Endodermal cell (in vitro differentiated cells): Measurements from ENCODE around the gene RTP2. TPM values are rescaled to one million over a fixed set of nuclear protein-coding genes. Genes with fewer than 3 reads are reported as not detected.
A peak's percentile ranks its signal among the peaks of the same experiment; 100 is the strongest.

ENCODE experiments used
- DNase-seq: peaks from one replicate; pipeline ENCODE4 v3.0.0-alpha.2; 2017
- H3K27ac ChIP-seq: 2 replicates; pipeline ENCODE4 v1.5.1; 2013; ENCODE audit warnings: mild to moderate bottlenecking, low read depth, low read length, moderate library complexity
- H3K27me3 ChIP-seq: 2 replicates; pipeline ENCODE4 v1.6.1; 2013; ENCODE audit warnings: mild to moderate bottlenecking, low read length, moderate library complexity; ENCODE audit not compliant: insufficient read depth, control insufficient read depth, poor library complexity, severe bottlenecking
- H3K36me3 ChIP-seq: 2 replicates; pipeline ENCODE4 v1.7.0; 2013; ENCODE audit warnings: mild to moderate bottlenecking, low read length, moderate library complexity; ENCODE audit not compliant: control insufficient read depth, insufficient read depth
- H3K4me1 ChIP-seq: one replicate; pipeline ENCODE4 v1.7.0; 2013; ENCODE audit warnings: low read length; ENCODE audit not compliant: control insufficient read depth, insufficient read depth
- H3K4me3 ChIP-seq: 2 replicates; pipeline ENCODE4 v1.5.1; 2013; ENCODE audit warnings: mild to moderate bottlenecking, low read length, moderate library complexity
- H3K9ac ChIP-seq: 2 replicates; pipeline ENCODE4 v1.6.1; 2013; ENCODE audit warnings: mild to moderate bottlenecking, low read length, moderate library complexity; ENCODE audit not compliant: poor library complexity, severe bottlenecking; ENCODE audit errors: extremely low read depth
- H3K9me3 ChIP-seq: 2 replicates; pipeline ENCODE4 v1.6.1; 2013; ENCODE audit warnings: mild to moderate bottlenecking, low read length, moderate library complexity; ENCODE audit not compliant: control insufficient read depth
- H3K27ac Mint-ChIP-seq: 2 replicates; pipeline ENCODE4 v1.8.0; 2020; ENCODE audit warnings: mixed read lengths
- H3K27me3 Mint-ChIP-seq: 2 replicates; pipeline ENCODE4 v1.8.0; 2021; ENCODE audit warnings: mild to moderate bottlenecking, mixed read lengths; ENCODE audit not compliant: insufficient read depth
- H3K36me3 Mint-ChIP-seq: 2 replicates; pipeline ENCODE4 v1.8.0; 2020; ENCODE audit warnings: low read depth, mixed read lengths
- H3K4me1 Mint-ChIP-seq: 2 replicates; pipeline ENCODE4 v1.8.0; 2020; ENCODE audit warnings: mixed read lengths
- H3K4me3 Mint-ChIP-seq: 2 replicates; pipeline ENCODE4 v1.8.0; 2020; ENCODE audit warnings: mild to moderate bottlenecking, moderate library complexity, mixed read lengths
- H3K9me3 Mint-ChIP-seq: 2 replicates; pipeline ENCODE4 v1.8.0; 2020; ENCODE audit warnings: mild to moderate bottlenecking, mixed read lengths
- WGBS, 2 experiments: methylation state at CpG; one replicate each; pipeline versions ENCODE4 v1.1.5 to v1.1.7; 2013; ENCODE audit warnings: missing lambda C conversion rate in 2 of 2, mixed read lengths in 1 of 2; ENCODE audit not compliant: insufficient coverage in 1 of 2, insufficient read length in 1 of 2; 5-methylcytosine and 5-hydroxymethylcytosine counted together
- total RNA-seq, 2 donors: library from RNA; stranded (reverse); fragmentation: NEBNext Ultra II Directional in 1 of 2; extraction: Animal tissue kit (Norgen Biotek cat#: 25700) in 1 of 2; gene quantifications; 2 replicates in 1 of 2; 3 replicates in 1 of 2; pipeline ENCODE4 v1.2.1, GENCODE V29; 2021
- TF ChIP-seq, protein P1 (sequence below): fragments of 200-600 bp; sonication (generic); conservative IDR thresholded peaks from 2 replicates; pipeline ENCODE4 v1.5.0; 2021; ENCODE audit warnings: antibody characterized with exemption, mild to moderate bottlenecking

RTP2 gene
- total RNA-seq, 2 donors from 2014 or later = not detected

DNA sequence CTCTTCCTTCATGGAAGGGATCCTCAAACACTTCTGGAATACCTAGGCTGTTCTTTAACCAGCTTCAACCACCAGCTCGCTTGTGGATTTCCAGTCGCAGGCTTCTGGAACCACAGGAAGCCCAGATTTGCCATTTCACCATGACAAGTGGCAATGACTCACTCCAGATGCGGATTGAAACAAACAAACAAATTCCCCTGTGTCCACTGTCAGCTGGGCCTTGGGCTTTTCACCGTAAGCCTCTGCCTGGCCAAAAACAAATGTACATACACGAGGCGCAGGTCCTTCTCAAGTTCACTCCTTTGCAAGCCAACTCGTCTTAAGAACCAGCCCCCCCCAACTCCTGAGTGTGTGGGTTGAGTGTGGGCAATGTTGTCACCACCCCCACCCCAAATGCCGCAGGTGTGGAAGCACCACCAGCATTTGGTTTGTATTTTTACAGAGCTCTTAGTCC, 34.1 kb upstream of the RTP2 start:
- Mint-ChIP-seq H3K36me3 (no peaks in the 10 kb centered on the region), H3K27ac (no peak overlapping the region), H3K4me3 (peak overlapping the region; percentile 71), H3K4me1 (peaks cover 21% of the 10 kb centered on the region), H3K27me3 (peaks cover 25% of the 10 kb centered on the region), H3K9me3 (no peaks in the 10 kb centered on the region)
- DNase-seq = peak; percentile 78
- Histone ChIP-seq H3K4me1 (peaks cover 7% of the 10 kb centered on the region), H3K27me3 (peaks cover 14% of the 10 kb centered on the region), H3K9ac (peak overlapping the region; percentile 7), H3K4me3 (peak overlapping the region; percentile 85), H3K9me3 (no peaks in the 10 kb centered on the region), H3K36me3 (no peaks in the 10 kb centered on the region), H3K27ac (no peak overlapping the region)
- TF ChIP-seq, protein P1, sequence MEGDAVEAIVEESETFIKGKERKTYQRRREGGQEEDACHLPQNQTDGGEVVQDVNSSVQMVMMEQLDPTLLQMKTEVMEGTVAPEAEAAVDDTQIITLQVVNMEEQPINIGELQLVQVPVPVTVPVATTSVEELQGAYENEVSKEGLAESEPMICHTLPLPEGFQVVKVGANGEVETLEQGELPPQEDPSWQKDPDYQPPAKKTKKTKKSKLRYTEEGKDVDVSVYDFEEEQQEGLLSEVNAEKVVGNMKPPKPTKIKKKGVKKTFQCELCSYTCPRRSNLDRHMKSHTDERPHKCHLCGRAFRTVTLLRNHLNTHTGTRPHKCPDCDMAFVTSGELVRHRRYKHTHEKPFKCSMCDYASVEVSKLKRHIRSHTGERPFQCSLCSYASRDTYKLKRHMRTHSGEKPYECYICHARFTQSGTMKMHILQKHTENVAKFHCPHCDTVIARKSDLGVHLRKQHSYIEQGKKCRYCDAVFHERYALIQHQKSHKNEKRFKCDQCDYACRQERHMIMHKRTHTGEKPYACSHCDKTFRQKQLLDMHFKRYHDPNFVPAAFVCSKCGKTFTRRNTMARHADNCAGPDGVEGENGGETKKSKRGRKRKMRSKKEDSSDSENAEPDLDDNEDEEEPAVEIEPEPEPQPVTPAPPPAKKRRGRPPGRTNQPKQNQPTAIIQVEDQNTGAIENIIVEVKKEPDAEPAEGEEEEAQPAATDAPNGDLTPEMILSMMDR = no peak
- WGBS, 2 experiments = 61 to 74% methylated on average over 2 to 7 of the region's 8 CpGs

DNA sequence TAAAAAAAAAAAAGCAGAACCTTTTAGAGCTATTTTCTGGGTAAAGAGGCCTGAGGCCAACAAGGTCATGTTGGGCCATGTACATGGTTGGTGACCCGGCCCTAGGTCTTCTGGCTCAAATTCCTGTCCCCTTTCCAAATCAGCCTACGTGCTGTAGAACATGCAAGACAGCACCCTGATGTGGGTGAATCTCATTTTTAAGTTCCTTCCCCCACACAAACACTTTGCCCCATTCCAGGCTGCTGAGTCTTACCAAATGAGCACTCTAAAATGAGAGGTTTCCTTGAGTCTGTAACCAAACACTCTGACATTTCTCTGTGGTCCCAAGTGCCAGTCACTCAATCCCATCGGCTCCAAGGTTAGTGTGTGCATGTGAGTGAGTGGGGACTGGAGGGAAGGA, 33.5 kb upstream of the RTP2 start:
- no peak overlapping the region for H3K27ac Mint-ChIP-seq
- no peaks in the 10 kb centered on the region for H3K9me3 ChIP-seq
- DNase-seq = no peak
- no peak overlapping the region for H3K27ac ChIP-seq
- peaks cover 7% of the 10 kb centered on the region for H3K4me1 ChIP-seq
- TF ChIP-seq, protein P1 = no peak
- H3K4me1 Mint-ChIP-seq = peaks cover 24% of the 10 kb centered on the region
- peaks cover 19% of the 10 kb centered on the region for H3K27me3 Mint-ChIP-seq
- H3K9ac ChIP-seq = no peak overlapping the region
- H3K27me3 ChIP-seq = peaks cover 8% of the 10 kb centered on the region
- H3K9me3 Mint-ChIP-seq = no peaks in the 10 kb centered on the region
- H3K4me3 ChIP-seq = no peak overlapping the region
- no peak overlapping the region for H3K4me3 Mint-ChIP-seq
- 86 to 94% methylated on average over 1 to 3 of the region's 3 CpGs for WGBS, 2 experiments
- H3K36me3 ChIP-seq = no peaks in the 10 kb centered on the region
- no peaks in the 10 kb centered on the region for H3K36me3 Mint-ChIP-seq

DNA sequence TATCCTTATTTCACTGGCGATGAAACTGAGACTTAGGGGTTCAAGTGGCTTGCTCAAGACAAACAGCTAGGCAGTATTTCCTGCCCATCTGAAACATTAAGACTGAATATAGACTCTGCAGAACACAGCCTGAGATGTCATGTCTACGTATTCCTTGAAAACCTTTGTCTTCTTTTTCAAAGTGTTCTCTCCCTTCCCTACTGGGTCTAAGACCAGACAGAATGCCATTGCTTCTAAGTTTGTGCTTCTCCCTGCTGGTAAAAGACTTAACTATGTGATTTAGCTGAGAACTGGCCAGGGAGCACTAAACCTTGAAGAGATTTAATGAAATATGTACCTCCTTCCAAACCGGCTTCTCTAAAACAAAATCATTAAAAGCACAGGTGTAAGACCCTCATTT, 33.0 kb upstream of the RTP2 start:
- WGBS, 2 experiments = 91 to 98% methylated on average over 2 to 3 of the region's 3 CpGs

More for the DNA sequence above, 33.0 kb upstream of the RTP2 start:
- no peak overlapping the region for H3K27ac ChIP-seq
- TF ChIP-seq, protein P1 = no peak
- peaks cover 7% of the 10 kb centered on the region for H3K4me1 ChIP-seq
- DNase-seq = no peak
- H3K9me3 Mint-ChIP-seq = no peaks in the 10 kb centered on the region
- no peak overlapping the region for H3K4me3 Mint-ChIP-seq
- peaks cover 15% of the 10 kb centered on the region for H3K27me3 Mint-ChIP-seq
- peaks cover 28% of the 10 kb centered on the region for H3K4me1 Mint-ChIP-seq
- no peak overlapping the region for H3K9ac ChIP-seq
- H3K36me3 Mint-ChIP-seq = no peaks in the 10 kb centered on the region
- H3K9me3 ChIP-seq = no peaks in the 10 kb centered on the region
- no peaks in the 10 kb centered on the region for H3K36me3 ChIP-seq
- no peak overlapping the region for H3K4me3 ChIP-seq
- no peak overlapping the region for H3K27ac Mint-ChIP-seq
- peaks cover 3% of the 10 kb centered on the region for H3K27me3 ChIP-seq
